Chondrocyte (in vitro differentiated cells): ENCODE measurements around the gene BIK. TPM values are rescaled to one million over a fixed set of nuclear protein-coding genes. Genes with fewer than 3 reads are reported as not detected.

Source experiments
- DNase-seq: peaks from one replicate; pipeline ENCODE4 v3.0.0; 2021; ENCODE audit warnings: mixed read lengths, low spot score
- H3K27ac Mint-ChIP-seq: one replicate; pipeline ENCODE4 v1.8.0; 2021; ENCODE audit warnings: mild to moderate bottlenecking, moderate library complexity, mixed read lengths; ENCODE audit not compliant: unreplicated experiment
- H3K27me3 Mint-ChIP-seq: 2 replicates; pipeline ENCODE4 v1.8.0; 2021; ENCODE audit warnings: low read depth, mixed read lengths
- H3K36me3 Mint-ChIP-seq: 2 replicates; pipeline ENCODE4 v1.8.0; 2021; ENCODE audit warnings: low read depth, mixed read lengths
- H3K4me1 Mint-ChIP-seq: 2 replicates; pipeline ENCODE4 v1.8.0; 2021; ENCODE audit warnings: low read depth, mild to moderate bottlenecking, mixed read lengths
- H3K4me3 Mint-ChIP-seq: one replicate; pipeline ENCODE4 v1.8.0; 2021; ENCODE audit warnings: mild to moderate bottlenecking, moderate library complexity, mixed read lengths; ENCODE audit not compliant: unreplicated experiment
- H3K9me3 Mint-ChIP-seq: 2 replicates; pipeline ENCODE4 v1.8.0; 2021; ENCODE audit warnings: low read depth, mixed read lengths
- CTCF ChIP-seq: fragments of 200-600 bp; sonication (generic); IDR thresholded peaks from 2 replicates; pipeline ENCODE4 v1.5.0; 2021; ENCODE audit warnings: antibody characterized with exemption, mild to moderate bottlenecking, moderate library complexity
- total RNA-seq: library from RNA; stranded (reverse); gene quantifications from 3 replicates; pipeline ENCODE4 v1.2.1, GENCODE V29; 2021

BIK gene
- total RNA-seq, 1 donor from 2014 or later, result not detected

- Mint-ChIP-seq H3K36me3 (peaks cover 7% of the 10 kb centered on the region), H3K27me3 (no peaks in the 10 kb centered on the region), H3K27ac (no peak overlapping the region), H3K4me1 (peaks cover 4% of the 10 kb centered on the region), H3K9me3 (no peaks in the 10 kb centered on the region), H3K4me3 (no peak overlapping the region)
- no peak for DNase-seq
- TF ChIP-seq CTCF, result no peak
Measured at GRCh38 chr22:43131773-43132501, 21.4 kb downstream of the BIK start.

- no peak for DNase-seq
- H3K9me3 Mint-ChIP-seq, result no peaks in the 10 kb centered on the region
- no peak overlapping the region for H3K4me3 Mint-ChIP-seq
- no peaks in the 10 kb centered on the region for H3K27me3 Mint-ChIP-seq
- H3K27ac Mint-ChIP-seq, result no peak overlapping the region
- TF ChIP-seq CTCF, result no peak
- no peaks in the 10 kb centered on the region for H3K4me1 Mint-ChIP-seq
- H3K36me3 Mint-ChIP-seq, result peaks cover 7% of the 10 kb centered on the region
Measured at GRCh38 chr22:43133401-43133800, 22.9 kb downstream of the BIK start.

GRCh38 chr22:43134553-43134952 is 24.0 kb downstream of the BIK start:
- no peak for DNase-seq
- no peaks in the 10 kb centered on the region for H3K4me1 Mint-ChIP-seq

GRCh38 chr22:43135565-43135964 is 25.0 kb downstream of the BIK start:
- TF ChIP-seq CTCF, result no peak
- no peak overlapping the region for H3K27ac Mint-ChIP-seq
- DNase-seq, result no peak
- H3K4me3 Mint-ChIP-seq, result no peak overlapping the region
- H3K36me3 Mint-ChIP-seq, result peaks cover 9% of the 10 kb centered on the region
- H3K4me1 Mint-ChIP-seq, result no peaks in the 10 kb centered on the region
- H3K27me3 Mint-ChIP-seq, result no peaks in the 10 kb centered on the region
- no peaks in the 10 kb centered on the region for H3K9me3 Mint-ChIP-seq

More at GRCh38 chr22:43134553-43134952, 24.0 kb downstream of the BIK start:
- Mint-ChIP-seq H3K9me3 (no peaks in the 10 kb centered on the region), H3K27me3 (no peaks in the 10 kb centered on the region), H3K27ac (no peak overlapping the region), H3K4me3 (no peak overlapping the region), H3K36me3 (peaks cover 7% of the 10 kb centered on the region)
- TF ChIP-seq CTCF, result no peak

- H3K4me1 Mint-ChIP-seq, result no peaks in the 10 kb centered on the region
- no peak overlapping the region for H3K27ac Mint-ChIP-seq
- H3K27me3 Mint-ChIP-seq, result no peaks in the 10 kb centered on the region
- no peak for DNase-seq
- H3K4me3 Mint-ChIP-seq, result no peak overlapping the region
- peak; percentile 78 for TF ChIP-seq CTCF
- no peaks in the 10 kb centered on the region for H3K9me3 Mint-ChIP-seq
- H3K36me3 Mint-ChIP-seq, result peaks cover 9% of the 10 kb centered on the region
Measured at GRCh38 chr22:43136255-43136654, 25.7 kb downstream of the BIK start.
